HG03097 (cell line): ENCODE results near the gene TSTD1.
"Not testable (repeated sequence)": the region's sequence is repeated elsewhere in the genome, so short reads cannot be mapped to it uniquely, and the experiment has no call there.

Experiments used
- ATAC-seq: cut with Tn5 transposase; IDR thresholded peaks from one replicate; pipeline ENCODE4 v1.9.1; 2021; ENCODE audit not compliant: unreplicated experiment, low FRiP score

The TSTD1 gene

GRCh38 chr1:161069731-161070270, 31.0 kb upstream of the TSTD1 start, which contains the start of gene ARHGAP30:
Gene ARHGAP30, minus strand, starts transcription at chr1:161069891. Its CDS starts 267 bp downstream, at chr1:161069624.
- ATAC-seq: peak; percentile 72

- ATAC-seq: no peak
Observed at GRCh38 chr1:161069241-161069640, 30.5 kb upstream of the TSTD1 start.

GRCh38 chr1:161068306-161069234, 29.8 kb upstream of the TSTD1 start:
- ATAC-seq: peak; percentile 30

GRCh38 chr1:161066694-161067093, 27.9 kb upstream of the TSTD1 start:
- ATAC-seq: no peak

- ATAC-seq: not testable (repeated sequence)
Observed at GRCh38 chr1:161065681-161066080, 26.9 kb upstream of the TSTD1 start.

- ATAC-seq: not testable (repeated sequence)
Observed at GRCh38 chr1:161063936-161064335, 25.2 kb upstream of the TSTD1 start.

GRCh38 chr1:161061419-161061818, 22.7 kb upstream of the TSTD1 start:
- ATAC-seq: no peak

GRCh38 chr1:161059293-161059692, 20.5 kb upstream of the TSTD1 start:
- no peak for ATAC-seq

GRCh38 chr1:161054805-161055204, 16.0 kb upstream of the TSTD1 start:
- no peak for ATAC-seq

- no peak for ATAC-seq
Observed at GRCh38 chr1:161054232-161054631, 15.5 kb upstream of the TSTD1 start.

GRCh38 chr1:161052899-161053298, 14.1 kb upstream of the TSTD1 start:
- ATAC-seq: no peak

- no peak for ATAC-seq
Observed at GRCh38 chr1:161051219-161051618, 12.5 kb upstream of the TSTD1 start.

GRCh38 chr1:161048949-161049722, 10.4 kb upstream of the TSTD1 start:
- ATAC-seq: no peak

- ATAC-seq: no peak
Observed at GRCh38 chr1:161047436-161048420, 9.0 kb upstream of the TSTD1 start.

GRCh38 chr1:161046605-161047228, 8.0 kb upstream of the TSTD1 start:
- ATAC-seq: peak; percentile 39

- peak; percentile 58 for ATAC-seq
Observed at GRCh38 chr1:161045736-161046604, 7.2 kb upstream of the TSTD1 start, which contains the start of gene USF1. Gene USF1, minus strand, starts transcription at chr1:161045977. Its CDS starts 2,702 bp downstream, at chr1:161043275.

- peak; percentile 33 for ATAC-seq
Observed at GRCh38 chr1:161044908-161045735, 6.4 kb upstream of the TSTD1 start.

- no peak for ATAC-seq
Observed at GRCh38 chr1:161044535-161044907, 5.8 kb upstream of the TSTD1 start.
